Breast epithelium (tissue), 4 donors: ENCODE results near the gene CUTC. TPM values are rescaled to one million over a fixed set of nuclear protein-coding genes. Genes with fewer than 3 reads are reported as not detected.

Source experiments
- DNase-seq, 2 donors: peaks; one replicate each; pipeline ENCODE4 v3.0.0-alpha.2; 2019; ENCODE audit warnings: low spot score in 2 of 2
- H3K27ac ChIP-seq, 2 donors: fragments of 200-600 bp; sonication (generic) in 1 of 2; one replicate each; pipeline ENCODE4 v1.5.1; 2016 to 2019; ENCODE audit warnings: mild to moderate bottlenecking in 1 of 2
- H3K27me3 ChIP-seq, 2 donors: fragments of 200-600 bp; sonication (generic) in 1 of 2; one replicate each; pipeline versions ENCODE4 v1.5.1 to v1.6.0; 2017 to 2019; ENCODE audit warnings: control low read depth in 1 of 2, mild to moderate bottlenecking in 1 of 2
- H3K36me3 ChIP-seq: fragments of 200-600 bp; one replicate; pipeline ENCODE4 v1.5.1; 2019
- H3K4me1 ChIP-seq, 2 donors: fragments of 200-600 bp; sonication (generic); one replicate each; pipeline ENCODE4 v1.5.1; 2016 to 2019; ENCODE audit warnings: control low read depth in 1 of 2
- H3K4me3 ChIP-seq, 3 donors: fragments of 200-600 bp; sonication (generic); 1 replicate in 2 of 3; 2 replicates in 1 of 3; pipeline ENCODE4 v1.5.1; 2016 to 2019; ENCODE audit warnings: mild to moderate bottlenecking in 3 of 3, moderate library complexity in 2 of 3
- H3K9me3 ChIP-seq, 2 donors: fragments of 200-600 bp; sonication (generic) in 1 of 2; one replicate each; pipeline ENCODE4 v1.5.1; 2016 to 2019; ENCODE audit warnings: control low read depth in 1 of 2
- CTCF ChIP-seq, 3 donors: fragments of 450-650 bp; IDR thresholded peaks; one replicate each; pipeline ENCODE4 v1.5.1; 2016 to 2017; ENCODE audit warnings: antibody characterized with exemption in 3 of 3, mild to moderate bottlenecking in 3 of 3, moderate library complexity in 3 of 3
- POLR2A ChIP-seq: fragments of 450-650 bp; IDR thresholded peaks from one replicate; pipeline ENCODE4 v1.6.1; 2016; ENCODE audit warnings: antibody characterized with exemption, mild to moderate bottlenecking, moderate library complexity
- POLR2AphosphoS5 ChIP-seq, 3 donors: sonication (generic); formaldehyde crosslinking; IDR thresholded peaks; one replicate each; pipeline ENCODE4 v1.6.1; 2017; ENCODE audit warnings: antibody characterized with exemption in 3 of 3
- intact Hi-C: fragments of 100-400 bp; cut with DNase I; formaldehyde crosslinking; loops from one replicate; pipeline ENCODE4 v1.15.1; 2023; ENCODE audit warnings: low total_unique reads
- total RNA-seq, 3 donors: library from RNA; depleted of rRNA; stranded (reverse); fragments of >200 nt; gene quantifications; one replicate each; pipeline ENCODE4 v1.1.0, GENCODE V29; 2016

The CUTC gene
- total RNA-seq, 3 donors from 2014 or later, result 23.4 to 81.0 (median 33.4) TPM

- intact Hi-C loops, result no loop called here
- no peaks in the 10 kb centered on the region for H3K36me3 ChIP-seq
- no peak overlapping the region for H3K27ac ChIP-seq
- H3K4me1 ChIP-seq, result no peaks in the 10 kb centered on the region
- H3K9me3 ChIP-seq, result no peaks in the 10 kb centered on the region
- H3K27me3 ChIP-seq, result no peaks in the 10 kb centered on the region
- H3K4me3 ChIP-seq, result no peak overlapping the region
- TF ChIP-seq POLR2A (no peak), CTCF (IDR thresholded peaks at IDR 0.05) (no peak)
- no peak for DNase-seq
These were observed 64.9 kb downstream of the CUTC start for GRCh38 chr10:99796928-99797327.

- Histone ChIP-seq H3K36me3 (no peaks in the 10 kb centered on the region), H3K27ac (no peak overlapping the region), H3K4me3 (no peak overlapping the region), H3K9me3 (no peaks in the 10 kb centered on the region), H3K27me3 (no peaks in the 10 kb centered on the region), H3K4me1 (no peaks in the 10 kb centered on the region)
- intact Hi-C loops, result no loop called here
- DNase-seq, result no peak
- no peak for TF ChIP-seq POLR2AphosphoS5 (IDR thresholded peaks at IDR 0.05)
- TF ChIP-seq CTCF (IDR thresholded peaks at IDR 0.05), result no peak
- no peak for TF ChIP-seq POLR2A
These were observed 66.0 kb downstream of the CUTC start for GRCh38 chr10:99798031-99798430.

GRCh38 chr10:99798920-99799319 lies 66.9 kb downstream of the CUTC start:
- TF ChIP-seq CTCF (IDR thresholded peaks at IDR 0.05), result no peak
- TF ChIP-seq POLR2AphosphoS5 (IDR thresholded peaks at IDR 0.05), result no peak
- no peak for TF ChIP-seq POLR2A
- H3K4me3 ChIP-seq, result no peak overlapping the region
- H3K27me3 ChIP-seq, result no peaks in the 10 kb centered on the region
- no peaks in the 10 kb centered on the region for H3K9me3 ChIP-seq
- DNase-seq, result no peak
- H3K36me3 ChIP-seq, result no peaks in the 10 kb centered on the region
- no peaks in the 10 kb centered on the region for H3K4me1 ChIP-seq
- intact Hi-C loops, result no loop called here
- no peak overlapping the region for H3K27ac ChIP-seq

GRCh38 chr10:99799613-99800012 lies 67.6 kb downstream of the CUTC start:
- no peaks in the 10 kb centered on the region for H3K36me3 ChIP-seq
- H3K27me3 ChIP-seq, result no peaks in the 10 kb centered on the region
- no peak overlapping the region for H3K4me3 ChIP-seq
- H3K27ac ChIP-seq, result no peak overlapping the region
- DNase-seq, result no peak
- H3K9me3 ChIP-seq, result no peaks in the 10 kb centered on the region
- TF ChIP-seq CTCF (IDR thresholded peaks at IDR 0.05), result no peak
- TF ChIP-seq POLR2A, result no peak
- no peak for TF ChIP-seq POLR2AphosphoS5 (IDR thresholded peaks at IDR 0.05)
- H3K4me1 ChIP-seq, result no peaks in the 10 kb centered on the region
- intact Hi-C loops, result no loop called here

GRCh38 chr10:99804471-99804870 lies 72.4 kb downstream of the CUTC start:
- Histone ChIP-seq H3K4me1 (no peaks in the 10 kb centered on the region), H3K36me3 (no peaks in the 10 kb centered on the region), H3K4me3 (no peak overlapping the region), H3K27ac (no peak overlapping the region), H3K9me3 (no peaks in the 10 kb centered on the region), H3K27me3 (no peaks in the 10 kb centered on the region)
- DNase-seq, result no peak
- no peak for TF ChIP-seq POLR2A
- intact Hi-C loops, result no loop called here

- no peaks in the 10 kb centered on the region for H3K4me1 ChIP-seq
- H3K27ac ChIP-seq, result no peak overlapping the region
- no peak for TF ChIP-seq CTCF (IDR thresholded peaks at IDR 0.05)
- no peak for TF ChIP-seq POLR2AphosphoS5 (IDR thresholded peaks at IDR 0.05)
- no peak for TF ChIP-seq POLR2A
- no peak for DNase-seq
- no peaks in the 10 kb centered on the region for H3K27me3 ChIP-seq
- intact Hi-C loops, result no loop called here
- no peaks in the 10 kb centered on the region for H3K9me3 ChIP-seq
- H3K4me3 ChIP-seq, result no peak overlapping the region
- no peaks in the 10 kb centered on the region for H3K36me3 ChIP-seq
These were observed 73.2 kb downstream of the CUTC start for GRCh38 chr10:99805190-99805589.
